Adrenal gland (tissue), 12 donors: ENCODE data around the gene TM2D1. TPM values are rescaled to one million over a fixed set of nuclear protein-coding genes. Genes with fewer than 3 reads are reported as not detected.
A peak's percentile ranks its signal among the peaks of the same experiment; 100 is the strongest.
"Not testable (repeated sequence)": the region's sequence is repeated elsewhere in the genome, so short reads cannot be mapped to it uniquely, and the experiment has no call there.

Experiments used
- DNase-seq, 7 donors: peaks; one replicate each; pipeline ENCODE4 v3.0.0-alpha.2; 2019 to 2020
- H3K27ac ChIP-seq, 5 donors: fragments of 200-600 bp; sonication (generic) in 4 of 5; 1 replicate in 3 of 5; 2 replicates in 2 of 5; pipeline versions ENCODE4 v1.5.1 to v1.8.0; 2016 to 2020; ENCODE audit warnings: mild to moderate bottlenecking in 1 of 5
- H3K27me3 ChIP-seq: fragments of 200-600 bp; 2 replicates; pipeline ENCODE4 v1.8.0; 2021
- H3K36me3 ChIP-seq, 2 donors: fragments of 200-600 bp; replicated peaks in 1 of 2; 1 replicate in 1 of 2; 2 replicates in 1 of 2; pipeline versions ENCODE4 v1.5.1 to v1.8.0; 2018 to 2022
- H3K4me1 ChIP-seq, 2 donors: fragments of 200-600 bp; replicated peaks in 1 of 2; 1 replicate in 1 of 2; 2 replicates in 1 of 2; pipeline versions ENCODE4 v1.5.1 to v1.8.0; 2018 to 2021
- H3K4me3 ChIP-seq, 4 donors: fragments of 200-600 bp; sonication (generic) in 3 of 4; one replicate each; pipeline ENCODE4 v1.5.1; 2016 to 2018
- H3K9me3 ChIP-seq, 3 donors: fragments of 200-600 bp; sonication (generic) in 1 of 3; replicated peaks in 1 of 3; 1 replicate in 2 of 3; 2 replicates in 1 of 3; pipeline versions ENCODE4 v1.5.1 to v1.8.0; 2016 to 2021
- CTCF ChIP-seq, 6 experiments: fragments of 450-650 bp in 4 of 6; fragments of 200-600 bp in 2 of 6; sonication (generic) in 1 of 6; IDR thresholded peaks; 1 replicate in 5 of 6; 2 replicates in 1 of 6; pipeline versions ENCODE4 v1.5.1 to v1.8.0; 2016 to 2021; ENCODE audit warnings: antibody characterized with exemption in 6 of 6, mild to moderate bottlenecking in 2 of 6, moderate library complexity in 1 of 6
- POLR2A ChIP-seq, 2 donors: fragments of 450-650 bp; IDR thresholded peaks; one replicate each; pipeline ENCODE4 v1.6.1; 2017; ENCODE audit warnings: antibody characterized with exemption in 2 of 2, mild to moderate bottlenecking in 2 of 2, moderate library complexity in 1 of 2
- WGBS, 4 donors: extraction: QIAGEN DNeasy Blood & Tissue Kit in 2 of 4; methylation state at CpG; one replicate each; pipeline versions ENCODE4 v1.1.5 to v1.1.7; 2013 to 2017; 5-methylcytosine and 5-hydroxymethylcytosine counted together
- intact Hi-C, 2 donors: fragments of 100-400 bp; cut with DNase I; formaldehyde crosslinking; loops; one replicate each; pipeline versions ENCODE4 v1.14.1 to v1.15.0; 2022 to 2023
- polyA plus RNA-seq, 3 donors: library from polyadenylated mRNA; stranded (reverse); fragments of 200-250 nt in 2 of 3; fragments of 350-450 nt in 1 of 3; fragmentation: Illumina TruSeq in 1 of 3; extraction: RNeasy Lipid Tissue Mini Kit (QIAGEN cat#74804) in 1 of 3; gene quantifications; one replicate each; pipeline ENCODE4 v1.2.3, GENCODE V29; 2013 to 2014
- total RNA-seq, 9 donors: library from RNA; depleted of rRNA in 4 of 9; stranded (reverse); fragments of >200 nt in 4 of 9; fragments of 120-200 nt in 1 of 9; fragmentation: NEBNext Ultra II Directional in 1 of 9; extraction: Animal tissue kit (Norgen Biotek cat#: 25700) in 1 of 9; gene quantifications; one replicate each; pipeline versions ENCODE4 v1.1.0 to v1.2.4, GENCODE V29; 2013 to 2023
- donor health status: healthy with polysubstance abuse.
- donor health status: Bipolar disorder and iron deficiency.
- donor health status: DM: yes; HTN: yes; CAD: no.
- donor health status: DM: no; HTN: no; CAD: no.
- donor health status: DM: no; HTN: no; CAD: no.
- donor health status: DM: yes; HTN: yes; CAD: no.

TM2D1 gene
- total and polyA plus RNA-seq, 12 donors: 8.6 to 96.6 (median 54.6) TPM

DNA sequence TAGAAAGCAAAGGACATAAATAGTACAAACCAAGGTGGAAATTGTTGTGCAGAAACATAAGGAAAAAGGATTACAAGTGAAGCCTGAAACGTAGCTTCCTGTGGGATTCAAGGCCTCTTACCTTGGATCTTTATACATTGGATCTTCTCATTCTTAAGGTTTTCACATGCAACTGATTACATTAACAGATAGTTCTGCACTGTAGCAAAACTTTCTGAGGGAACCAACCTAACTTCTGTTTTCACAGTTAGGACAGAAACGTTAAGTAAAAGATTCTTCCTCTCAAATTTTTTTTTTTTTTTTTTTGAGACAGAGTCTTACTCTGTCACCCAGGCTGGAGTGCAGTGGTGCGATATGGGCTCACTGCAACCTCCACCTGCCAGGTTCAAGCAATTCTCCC is 7.8 kb upstream of the TM2D1 start:
- intact Hi-C loops: no loop called here
- no peaks in the 10 kb centered on the region for H3K9me3 ChIP-seq
- TF ChIP-seq CTCF (IDR thresholded peaks at IDR 0.05): no peak
- no peak for TF ChIP-seq POLR2A (IDR thresholded peaks at IDR 0.05)
- H3K36me3 ChIP-seq: no peaks in the 10 kb centered on the region
- no peaks in the 10 kb centered on the region for H3K4me1 ChIP-seq
- H3K4me3 ChIP-seq: no peak overlapping the region
- no peak overlapping the region for H3K27ac ChIP-seq
- 63 to 68% (median 65%) methylated on average over 3 of the region's 3 CpGs for WGBS, 4 donors
- DNase-seq: no peak
- no peaks in the 10 kb centered on the region for H3K27me3 ChIP-seq

GRCh38 chr1:61730679-61731078 is 5.7 kb upstream of the TM2D1 start:
- H3K27ac ChIP-seq, H3K27me3 ChIP-seq, H3K36me3 ChIP-seq, H3K4me1 ChIP-seq, H3K9me3 ChIP-seq, DNase-seq, intact Hi-C loops, H3K4me3 ChIP-seq: not testable (repeated sequence)
- WGBS, 4 donors: 0 to 25% (median 0%) methylated on average over 1 of the region's 1 CpG

DNA sequence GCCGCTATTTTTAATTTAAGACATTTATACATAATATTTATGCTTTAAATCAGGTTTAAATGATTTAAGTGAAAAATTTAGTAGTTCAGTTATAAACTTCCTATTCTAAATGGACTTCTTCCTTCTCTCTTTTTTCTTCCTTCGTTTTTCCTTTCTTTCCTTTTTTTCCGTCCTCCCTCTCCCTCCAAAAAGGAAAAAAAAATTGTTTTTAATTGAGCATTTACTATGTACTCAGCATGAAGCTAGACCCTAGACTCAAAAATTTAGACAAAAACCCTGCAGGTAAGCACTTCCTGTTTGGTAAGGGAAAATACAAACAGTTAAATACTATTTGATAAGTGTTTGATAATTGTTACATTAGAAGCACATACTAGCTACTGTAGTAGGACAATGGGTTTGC is 2.6 kb upstream of the TM2D1 start:
- no peak overlapping the region for H3K4me3 ChIP-seq
- peaks cover 7 to 27% of the 10 kb centered on the region in 2 donors for H3K4me1 ChIP-seq
- DNase-seq: no peak
- no peaks in the 10 kb centered on the region for H3K9me3 ChIP-seq
- 76 to 96% (median 83%) methylated on average over 3 of the region's 3 CpGs for WGBS, 4 donors
- no peak overlapping the region for H3K27ac ChIP-seq
- no peaks in the 10 kb centered on the region for H3K36me3 ChIP-seq
- no peaks in the 10 kb centered on the region for H3K27me3 ChIP-seq
- TF ChIP-seq CTCF (IDR thresholded peaks at IDR 0.05) (no peak), POLR2A (IDR thresholded peaks at IDR 0.05) (no peak)
- intact Hi-C loops: no loop called here

DNA sequence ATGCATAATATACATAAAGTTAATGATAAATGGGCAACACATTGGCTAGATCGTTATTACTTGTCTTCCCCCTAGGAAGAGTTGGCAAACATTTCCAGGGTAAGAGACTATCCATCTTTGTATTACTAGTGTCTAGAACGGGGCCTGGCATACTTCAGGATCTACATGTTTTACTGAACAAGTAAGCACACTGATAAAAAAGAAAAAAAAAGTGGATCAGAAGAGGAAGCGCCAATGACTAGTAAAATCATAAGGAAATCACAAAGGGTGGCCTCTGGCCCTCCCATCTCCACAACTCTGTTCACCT is 482 bp downstream of the TM2D1 start:
- intact Hi-C loops: no loop called here
- H3K4me1 ChIP-seq: peaks cover 7 to 33% of the 10 kb centered on the region in 2 donors
- no peaks in the 10 kb centered on the region for H3K9me3 ChIP-seq
- no peaks in the 10 kb centered on the region for H3K27me3 ChIP-seq
- H3K27ac ChIP-seq: peak overlapping the region in 4 of 5 donors; percentile 84 to 93 (median 86)
- TF ChIP-seq POLR2A (IDR thresholded peaks at IDR 0.05) (no peak), CTCF (IDR thresholded peaks at IDR 0.05) (no peak)
- WGBS, 4 donors: 0 to 3% (median 2%) methylated on average over 3 of the region's 3 CpGs
- H3K36me3 ChIP-seq: peaks cover 0 to 7% of the 10 kb centered on the region in 2 donors
- H3K4me3 ChIP-seq: peak overlapping the region; percentile 71 to 84 (median 76)
- DNase-seq: no peak

DNA sequence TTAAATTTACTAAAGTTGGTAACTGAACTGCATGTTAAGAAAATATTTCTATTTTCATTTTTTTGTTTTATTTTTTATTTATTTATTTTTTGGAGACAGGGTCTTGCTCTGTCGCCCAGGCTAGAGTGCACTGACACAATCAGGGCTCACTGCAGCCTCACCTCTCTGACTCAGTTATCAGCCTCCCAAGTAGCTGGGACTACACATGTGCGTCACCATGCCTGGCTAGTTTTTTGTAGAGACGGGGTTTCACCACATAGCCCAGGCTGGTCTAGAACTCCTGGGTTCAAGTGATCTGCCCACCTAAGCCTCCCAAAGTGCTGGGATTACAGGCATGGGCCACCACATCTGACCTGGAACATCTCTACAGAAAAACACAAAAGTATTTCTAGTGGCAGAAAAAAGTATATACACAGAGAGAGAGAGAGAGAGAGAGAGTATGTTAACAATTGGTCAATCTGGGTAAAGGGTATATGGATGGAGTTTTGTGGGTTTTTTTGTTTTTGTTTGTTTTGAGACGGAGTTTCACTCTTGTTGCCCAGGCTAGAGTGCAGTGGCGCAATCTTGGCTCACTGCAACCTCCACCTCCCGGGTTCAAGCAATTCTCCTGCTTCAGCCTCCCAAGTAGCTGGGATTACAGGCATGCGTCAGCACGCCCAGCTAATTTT is 5.8 kb downstream of the TM2D1 start:
- peaks cover 5 to 20% of the 10 kb centered on the region in 2 donors for H3K4me1 ChIP-seq
- H3K4me3 ChIP-seq, H3K27me3 ChIP-seq, DNase-seq, H3K9me3 ChIP-seq, H3K27ac ChIP-seq, intact Hi-C loops, H3K36me3 ChIP-seq: not testable (repeated sequence)
- 94 to 98% (median 96%) methylated on average over 8 of the region's 8 CpGs for WGBS, 4 donors
